ENCODE data around the gene ALDH5A1. TPM values are rescaled to one million over a fixed set of nuclear protein-coding genes. Genes with fewer than 3 reads are reported as not detected.

The ALDH5A1 gene
- total and polyA plus RNA-seq, 7 donors, result 3.5 to 41.7 (median 16.7) TPM

GRCh38 chr6:24524329-24524728 lies 29.6 kb downstream of the ALDH5A1 start:
- H3K36me3 ChIP-seq (ENCODE audit: insufficient read depth in 1 of 2, low read depth in 1 of 2), result peaks cover 0 to 32% of the 10 kb centered on the region in 2 donors
- 68 to 96% (median 90%) methylated on average over 3 of the region's 3 CpGs for WGBS, 3 donors
- H3K27ac ChIP-seq, result no peak overlapping the region
- no peak overlapping the region for H3K4me3 ChIP-seq
- H3K9me3 ChIP-seq, result no peaks in the 10 kb centered on the region
- DNase-seq (no peak), ATAC-seq (no peak)
- H3K27me3 ChIP-seq (ENCODE audit: insufficient read depth in 3 of 3, low read length in 2 of 3), result no peaks in the 10 kb centered on the region
- H3K4me1 ChIP-seq, result no peaks in the 10 kb centered on the region
- TF ChIP-seq CTCF (IDR thresholded peaks at IDR 0.05), result no peak
- intact Hi-C loops (cut with DNase I), result loop anchor here (5.0 to 10.0 kb wide), 3 partner anchors 92 to 240 kb away; no protein-coding TSS in a partner anchor

- WGBS, 3 donors, result 67 to 69% (median 67%) methylated on average over 5 of the region's 5 CpGs
- Histone ChIP-seq H3K27ac (no peak overlapping the region), H3K36me3 (ENCODE audit: insufficient read depth in 1 of 2, low read depth in 1 of 2) (peaks cover 0 to 32% of the 10 kb centered on the region in 2 donors), H3K9me3 (no peaks in the 10 kb centered on the region), H3K4me1 (no peaks in the 10 kb centered on the region), H3K27me3 (ENCODE audit: insufficient read depth in 3 of 3, low read length in 2 of 3) (no peaks in the 10 kb centered on the region), H3K4me3 (no peak overlapping the region)
- TF ChIP-seq CTCF (IDR thresholded peaks at IDR 0.05), result no peak
- ATAC-seq, result no peak
- DNase-seq, result no peak
- intact Hi-C loops (cut with DNase I), result loop anchor here (5.0 to 10.0 kb wide), 3 partner anchors 93 to 240 kb away; no protein-coding TSS in a partner anchor
Measured at GRCh38 chr6:24524805-24525204, 30.0 kb downstream of the ALDH5A1 start.

GRCh38 chr6:24529985-24530384 lies 35.2 kb downstream of the ALDH5A1 start:
- H3K27ac ChIP-seq, result no peak overlapping the region
- 76 to 95% (median 82%) methylated on average over 1 of the region's 1 CpG for WGBS, 3 donors
- H3K9me3 ChIP-seq, result no peaks in the 10 kb centered on the region
- H3K27me3 ChIP-seq (ENCODE audit: insufficient read depth in 3 of 3, low read length in 2 of 3), result no peaks in the 10 kb centered on the region
- no peak for TF ChIP-seq CTCF (IDR thresholded peaks at IDR 0.05)
- no peak overlapping the region for H3K4me3 ChIP-seq
- ATAC-seq (no peak), DNase-seq (no peak)
- no peaks in the 10 kb centered on the region for H3K4me1 ChIP-seq
- intact Hi-C loops (cut with DNase I), result loop anchor here in 1 of 2 donors (10.0 kb wide), 1 partner anchor 245 kb away; no protein-coding TSS in a partner anchor
- H3K36me3 ChIP-seq (ENCODE audit: insufficient read depth in 1 of 2, low read depth in 1 of 2), result peaks cover 7 to 64% of the 10 kb centered on the region in 2 donors

- DNase-seq (no peak), ATAC-seq (no peak)
- Histone ChIP-seq H3K36me3 (ENCODE audit: insufficient read depth in 1 of 2, low read depth in 1 of 2) (peaks cover 10 to 80% of the 10 kb centered on the region in 2 donors), H3K27me3 (ENCODE audit: insufficient read depth in 3 of 3, low read length in 2 of 3) (no peaks in the 10 kb centered on the region), H3K27ac (no peak overlapping the region), H3K4me1 (no peaks in the 10 kb centered on the region), H3K9me3 (no peaks in the 10 kb centered on the region), H3K4me3 (no peak overlapping the region)
- WGBS, 3 donors, result 97 to 100% (median 98%) methylated on average over 5 of the region's 5 CpGs
- intact Hi-C loops (cut with DNase I), result no loop called here
- TF ChIP-seq CTCF (IDR thresholded peaks at IDR 0.05), result no peak
Measured at GRCh38 chr6:24534329-24534728, 39.6 kb downstream of the ALDH5A1 start.

GRCh38 chr6:24535210-24535609 lies 40.4 kb downstream of the ALDH5A1 start:
- no peak overlapping the region for H3K27ac ChIP-seq
- peaks cover 10 to 80% of the 10 kb centered on the region in 2 donors for H3K36me3 ChIP-seq (ENCODE audit: insufficient read depth in 1 of 2, low read depth in 1 of 2)
- no peaks in the 10 kb centered on the region for H3K9me3 ChIP-seq
- 80 to 98% (median 88%) methylated on average over 3 of the region's 3 CpGs for WGBS, 3 donors
- no peak for DNase-seq
- no peak for TF ChIP-seq CTCF (IDR thresholded peaks at IDR 0.05)
- H3K27me3 ChIP-seq (ENCODE audit: insufficient read depth in 3 of 3, low read length in 2 of 3), result no peaks in the 10 kb centered on the region
- H3K4me3 ChIP-seq, result no peak overlapping the region
- no peaks in the 10 kb centered on the region for H3K4me1 ChIP-seq
- intact Hi-C loops (cut with DNase I), result no loop called here
- no peak for ATAC-seq
